Stimulated activated CD4-positive, alpha-beta T cell treated with anti-CD3 and anti-CD28 coated beads, Interleukin-4, amount 100 ng/mL, for 1 hour (primary cell): ENCODE results near the gene PIP5K1B.
"Not testable (repeated sequence)": the region's sequence is repeated elsewhere in the genome, so short reads cannot be mapped to it uniquely, and the experiment has no call there.

Source experiments
- DNase-seq: peaks from one replicate; pipeline ENCODE4 v3.0.0-alpha.2; 2020

PIP5K1B gene

DNA sequence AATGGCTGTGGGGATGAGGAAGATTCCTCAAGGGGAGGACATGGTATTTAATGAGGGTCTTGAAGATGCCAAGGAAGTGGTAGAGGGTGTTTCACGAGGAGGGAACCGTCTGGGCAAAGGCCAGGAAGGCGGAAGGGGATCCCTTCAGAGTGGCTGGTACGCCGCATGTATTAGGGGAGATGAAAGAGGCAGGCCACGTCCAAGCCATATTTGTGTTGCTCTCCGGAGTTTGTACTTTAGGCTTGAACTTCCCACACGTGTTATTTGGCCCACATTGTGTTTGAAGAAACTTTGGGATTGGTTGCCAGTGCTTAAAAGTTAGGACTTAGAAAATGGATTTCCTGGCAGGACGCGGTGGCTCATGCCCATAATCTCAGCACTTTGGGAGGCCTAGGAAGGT, 331.8 kb downstream of the PIP5K1B start:
- no peak for DNase-seq

DNA sequence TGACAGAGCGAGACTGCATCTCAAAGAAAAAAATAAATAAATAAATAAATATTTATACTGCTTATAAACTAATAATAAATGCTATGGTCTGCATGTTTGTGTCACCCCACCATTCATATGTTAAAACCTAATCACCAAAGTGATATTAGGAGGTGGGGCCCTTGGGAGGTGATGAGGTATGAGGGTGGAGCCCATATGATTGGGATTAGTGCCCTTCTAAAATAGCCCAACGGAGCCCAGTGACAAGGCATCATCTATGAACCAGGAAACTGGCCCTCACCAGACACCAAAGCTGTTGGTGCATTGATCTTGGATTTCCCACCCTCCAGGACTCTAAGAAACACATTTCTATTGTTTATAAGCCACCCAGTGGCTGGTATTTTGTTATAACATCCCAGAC, 335.6 kb downstream of the PIP5K1B start:
- DNase-seq: no peak

DNA sequence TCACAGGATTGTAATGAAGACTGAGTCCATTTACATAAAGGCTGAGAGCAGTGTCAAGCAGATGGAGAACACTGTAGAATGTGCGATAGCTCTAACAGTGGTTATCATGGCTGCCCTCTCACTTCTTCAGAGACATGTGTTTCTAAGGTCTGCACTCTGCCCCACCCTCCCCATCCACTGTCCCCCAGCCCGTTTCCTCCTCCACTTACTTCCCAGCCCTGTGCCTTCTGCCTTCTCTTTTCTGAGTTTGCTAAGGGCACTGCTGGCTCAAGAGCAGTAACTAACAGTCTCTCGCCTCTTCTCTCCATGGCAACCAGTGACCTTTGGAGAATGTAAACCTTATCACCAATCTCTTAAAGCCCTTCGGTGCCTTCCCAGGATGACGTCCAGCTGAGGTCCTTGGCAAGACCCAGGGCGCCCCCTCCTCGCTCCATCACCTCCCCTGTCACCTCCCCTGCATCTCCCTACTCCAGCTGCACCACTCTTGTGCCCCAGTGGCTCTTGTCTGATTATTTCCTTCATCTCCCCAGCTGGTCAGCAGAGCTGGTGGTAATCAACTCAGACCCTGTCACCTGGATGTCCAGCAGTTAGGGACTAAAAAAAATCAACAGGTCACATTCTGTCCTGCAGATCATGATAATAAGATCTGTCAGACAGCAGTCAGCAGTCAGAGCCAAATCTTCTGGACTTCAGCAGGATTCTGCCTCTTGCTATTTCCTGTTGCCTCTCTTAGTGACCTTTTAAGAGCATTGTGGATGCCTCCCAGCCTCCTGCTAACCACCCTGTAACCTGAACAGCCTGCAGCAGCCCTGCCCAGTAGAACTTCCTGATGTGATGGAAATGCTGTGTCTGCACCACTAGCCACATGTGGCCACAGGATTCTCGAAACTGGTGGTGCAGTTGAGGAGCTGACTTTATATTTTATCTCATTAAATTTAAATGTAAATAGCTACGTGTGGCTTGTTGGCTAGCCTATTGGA, 339.5 kb downstream of the PIP5K1B start:
- DNase-seq: no peak

DNA sequence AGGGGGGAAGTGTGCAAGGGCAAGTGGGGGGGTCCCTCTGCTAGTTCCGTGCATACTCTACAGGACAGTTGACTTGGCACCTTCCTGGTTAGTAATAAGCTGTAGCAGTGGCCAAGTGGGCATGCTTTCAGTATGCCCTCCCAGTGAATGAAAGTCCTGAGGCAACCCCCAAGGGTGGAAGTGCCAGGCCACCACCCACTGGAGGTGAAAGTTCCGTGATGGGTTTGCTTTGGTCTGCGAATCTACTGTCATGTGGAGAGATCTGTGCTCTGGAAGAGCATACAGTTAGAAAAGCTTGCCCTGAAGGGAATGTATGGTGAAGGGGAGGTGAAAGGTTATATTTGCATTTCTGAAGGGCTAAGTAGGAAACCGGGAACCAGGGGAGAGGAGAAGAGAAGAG, 340.8 kb downstream of the PIP5K1B start:
- no peak for DNase-seq

DNA sequence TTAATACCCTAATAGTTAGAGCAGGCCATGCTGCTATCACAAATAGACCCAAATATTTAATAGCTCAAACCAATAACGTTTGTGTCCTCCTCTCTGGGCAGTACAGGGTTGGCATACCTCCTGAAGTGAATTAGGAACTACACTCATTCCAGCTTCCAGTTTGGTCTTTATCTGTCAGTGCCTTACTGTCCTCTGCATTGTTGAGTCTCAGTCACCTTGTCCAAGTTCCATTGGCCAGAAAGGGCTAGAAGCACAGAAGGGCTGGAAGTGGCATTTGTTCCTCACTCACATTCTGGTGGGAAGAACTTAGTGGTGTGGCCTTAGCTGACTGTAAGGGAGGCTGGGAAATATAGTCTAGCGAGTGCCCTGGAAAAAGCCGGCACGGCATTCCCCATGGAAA, 341.7 kb downstream of the PIP5K1B start:
- DNase-seq: no peak

DNA sequence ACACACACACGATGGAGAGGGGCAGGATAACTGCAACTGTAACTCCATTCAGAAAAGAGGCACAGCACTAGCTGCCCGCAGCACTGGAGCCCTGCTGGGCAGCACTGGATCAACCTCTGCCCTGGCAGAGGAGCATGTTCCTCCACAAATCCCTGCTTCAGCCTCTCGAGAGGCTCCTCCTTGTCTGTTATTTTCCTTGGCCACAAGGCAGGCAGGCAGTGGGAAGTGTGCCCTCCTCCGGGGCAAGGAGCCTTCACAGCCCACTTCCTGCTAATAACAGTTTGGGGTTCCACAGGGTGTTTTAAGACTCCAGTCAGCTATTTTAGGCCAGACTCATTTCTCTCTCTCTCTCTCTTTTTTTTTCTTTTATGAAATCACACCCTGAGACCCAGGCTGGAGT, 342.3 kb downstream of the PIP5K1B start:
- no peak for DNase-seq

DNA sequence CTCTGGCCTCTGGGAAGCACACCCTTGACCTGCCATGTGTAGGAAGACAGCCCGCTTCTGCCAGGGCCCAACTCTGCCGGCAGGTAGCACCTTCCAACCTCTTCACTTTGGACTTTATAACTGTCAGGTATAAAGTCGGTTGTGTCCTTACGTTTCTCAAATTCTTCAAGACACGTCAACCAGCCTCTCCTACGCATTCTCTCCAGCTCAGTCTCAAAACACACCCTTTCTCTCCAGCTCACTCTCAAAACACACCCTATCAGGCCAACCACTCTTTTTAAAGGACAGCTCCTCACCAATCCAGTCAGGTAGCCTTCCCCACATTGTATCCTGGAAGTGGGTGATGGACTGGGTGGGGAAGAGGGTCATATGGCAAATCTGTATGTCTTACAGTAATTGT, 344.1 kb downstream of the PIP5K1B start:
- DNase-seq: no peak

DNA sequence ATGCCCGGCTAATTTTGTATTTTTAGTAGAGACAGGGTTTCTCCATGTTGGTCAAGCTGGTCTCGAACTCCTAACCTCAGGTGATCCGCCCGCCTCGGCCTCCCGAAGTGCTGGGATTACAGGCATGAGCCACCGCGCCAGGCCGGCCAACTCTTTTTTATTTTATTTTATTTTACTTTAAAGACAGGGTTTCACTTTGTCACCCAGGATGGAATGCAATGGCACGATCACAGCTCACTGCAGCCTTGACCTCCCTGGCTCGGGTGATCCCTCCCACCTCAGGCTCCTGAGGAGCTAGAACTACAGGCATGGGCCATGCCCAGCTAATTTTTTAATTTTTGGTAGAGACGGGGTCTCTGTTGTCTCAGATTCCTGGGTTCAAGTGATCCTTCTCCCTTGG, 345.9 kb downstream of the PIP5K1B start:
- DNase-seq: not testable (repeated sequence)

DNA sequence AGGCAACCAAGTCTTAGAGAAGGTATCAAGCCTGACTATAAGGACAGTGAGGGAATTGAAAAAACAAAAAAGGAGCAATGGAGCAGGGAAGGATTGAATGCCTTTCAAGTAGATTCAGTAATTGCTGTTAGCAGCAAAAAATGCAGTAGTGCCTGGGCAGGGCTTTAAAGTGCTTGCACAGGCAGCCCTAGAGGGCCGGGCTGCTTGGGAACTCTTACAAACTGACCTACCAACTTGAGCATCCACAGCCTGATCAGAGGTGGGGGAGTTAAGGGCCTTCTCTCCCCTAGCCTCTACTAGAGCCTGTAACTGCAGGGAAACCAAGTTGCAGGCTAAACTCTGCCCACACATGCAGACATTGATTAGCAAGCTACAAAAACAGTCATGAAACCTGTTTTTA, 349.9 kb downstream of the PIP5K1B start:
- DNase-seq: no peak

DNA sequence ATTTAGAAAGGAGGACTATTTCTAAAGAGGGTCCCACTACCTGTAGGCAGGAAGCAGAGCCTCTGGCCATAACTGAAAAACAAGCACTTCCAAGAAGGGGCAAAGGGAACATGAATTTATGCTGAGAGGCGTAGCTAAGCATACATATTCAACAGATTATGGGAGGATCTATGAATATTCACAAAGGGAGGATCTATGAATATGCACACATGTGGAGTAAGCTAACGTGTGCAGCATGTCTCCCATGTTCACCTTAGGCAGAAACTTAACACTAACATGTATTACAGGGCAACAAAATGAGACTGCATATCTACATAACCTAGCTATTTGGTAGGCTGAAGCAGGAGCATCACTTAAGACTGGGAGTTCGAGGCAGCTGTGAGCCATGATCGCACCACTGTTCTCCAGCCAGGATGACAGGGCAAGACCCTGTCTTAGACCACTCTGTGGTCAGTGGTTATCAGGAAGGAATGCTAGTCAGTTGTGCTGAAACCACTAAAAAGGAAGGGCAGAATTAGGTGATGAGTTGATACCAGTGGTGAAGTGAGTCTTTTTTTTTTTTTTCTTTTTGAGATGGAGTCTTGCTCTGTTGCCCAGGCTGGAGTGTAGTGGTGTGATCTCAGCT, 351.3 kb downstream of the PIP5K1B start:
- no peak for DNase-seq

DNA sequence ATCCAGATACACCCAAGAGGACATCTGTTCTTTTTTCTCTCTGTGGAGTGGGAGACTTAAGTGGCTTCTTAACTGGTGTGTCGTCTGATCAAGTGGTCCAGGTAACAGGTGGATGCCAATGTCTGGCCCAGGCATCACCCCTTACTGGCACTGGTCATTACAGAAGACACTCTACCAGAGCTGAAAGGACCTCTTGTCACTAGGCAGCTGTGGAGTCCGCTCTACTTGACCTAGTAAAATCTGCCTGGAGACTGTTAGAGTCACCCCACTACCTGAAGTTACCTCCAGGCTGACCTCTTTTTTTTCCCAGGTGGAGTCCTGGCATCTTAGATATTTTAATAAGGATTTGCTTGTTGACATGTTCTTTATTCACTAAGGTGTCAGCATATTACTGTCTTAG, 353.1 kb downstream of the PIP5K1B start:
- no peak for DNase-seq
